PC-3 (cell line): ENCODE measurements around the gene SMG6. TPM values are rescaled to one million over a fixed set of nuclear protein-coding genes. Genes with fewer than 3 reads are reported as not detected.
A peak's percentile ranks its signal among the peaks of the same experiment; 100 is the strongest.

ENCODE experiments used
- ATAC-seq: fragments of 200-7000 bp; cut with Tn5 transposase; 2 replicates; pipeline ENCODE4 v1.9.1; 2020; ENCODE audit warnings: mild to moderate bottlenecking, moderate library complexity
- BruUV-seq: library from RNA; stranded (reverse); fragments of 400-500 nt; replicated peaks from 2 replicates; lab custom pipeline; 2021; lab: Mats Ljungman, UMichigan
- CTCF ChIA-PET: fragments of 300-600 bp; sonication (Branson Sonifier 250); formaldehyde crosslinking; loops from one replicate; lab custom pipeline; 2022; ENCODE audit warnings: antibody characterized with exemption; lab: Charles Lee
- POLR2A ChIA-PET: fragments of 300-600 bp; sonication (Branson Sonifier 250); formaldehyde crosslinking; loops from one replicate; lab custom pipeline; 2022; ENCODE audit warnings: antibody characterized with exemption; ENCODE audit not compliant: unreplicated experiment; lab: Charles Lee
- DNase-seq: peaks from one replicate; pipeline ENCODE4 v3.0.0-alpha.2; 2015
- H2AFZ ChIP-seq: fragments of 300-600 bp; sonication (generic); 2 replicates; pipeline ENCODE4 v1.6.0; 2016; ENCODE audit warnings: antibody characterized with exemption, low read length
- H3F3A ChIP-seq: fragments of 300-600 bp; sonication (generic); one replicate; pipeline ENCODE4 v1.6.0; 2017; ENCODE audit warnings: antibody characterized with exemption, low read length, control low read depth, mild to moderate bottlenecking; ENCODE audit not compliant: unreplicated experiment
- H3K27ac ChIP-seq: fragments of 300-600 bp; sonication (generic); 2 replicates; pipeline ENCODE4 v1.5.1; 2016; ENCODE audit warnings: mild to moderate bottlenecking, low read length
- H3K27me3 ChIP-seq: fragments of 300-600 bp; sonication (generic); 2 replicates; pipeline ENCODE4 v1.6.1; 2016; ENCODE audit warnings: low read length, mixed read lengths
- H3K36me3 ChIP-seq: fragments of 300-600 bp; sonication (generic); 2 replicates; pipeline ENCODE4 v1.6.1; 2016; ENCODE audit warnings: low read depth, mixed run types, low read length, mixed read lengths
- H3K4me1 ChIP-seq: fragments of 300-600 bp; sonication (generic); 2 replicates; pipeline ENCODE4 v1.5.1; 2016; ENCODE audit warnings: low read length; ENCODE audit not compliant: insufficient read depth
- H3K4me2 ChIP-seq: fragments of 300-600 bp; sonication (generic); 2 replicates; pipeline ENCODE4 v1.6.0; 2016; ENCODE audit warnings: low read length
- H3K4me3 ChIP-seq: fragments of 300-600 bp; sonication (generic); 2 replicates; pipeline ENCODE4 v1.5.1; 2016; ENCODE audit warnings: mild to moderate bottlenecking, low read length, mixed read lengths
- H3K79me2 ChIP-seq: fragments of 300-600 bp; sonication (generic); 2 replicates; pipeline ENCODE4 v1.6.1; 2017; ENCODE audit warnings: low read length, mixed read lengths
- H3K9ac ChIP-seq: fragments of 300-600 bp; sonication (generic); 2 replicates; pipeline ENCODE4 v1.6.0; 2016; ENCODE audit warnings: mild to moderate bottlenecking, low read length
- H3K9me2 ChIP-seq: fragments of 300-600 bp; sonication (generic); replicated peaks from 2 replicates; pipeline ENCODE4 v1.6.1; 2016; ENCODE audit warnings: mixed run types, low read length, mixed read lengths
- H3K9me3 ChIP-seq: fragments of 300-600 bp; sonication (generic); 2 replicates; pipeline ENCODE4 v1.6.1; 2016; ENCODE audit warnings: low read length, mixed read lengths
- H4K20me1 ChIP-seq: fragments of 300-600 bp; sonication (generic); 2 replicates; pipeline ENCODE4 v1.6.1; 2016; ENCODE audit warnings: low read length, mixed read lengths
- EZH2 ChIP-seq: fragments of 300-600 bp; sonication (generic); IDR thresholded peaks from one replicate; pipeline ENCODE4 v1.6.1; 2017; ENCODE audit warnings: antibody characterized with exemption, mild to moderate bottlenecking, low read length; ENCODE audit not compliant: unreplicated experiment
- EZH2phosphoT487 ChIP-seq: fragments of 300-600 bp; sonication (generic); IDR thresholded peaks from 2 replicates; pipeline ENCODE4 v1.6.1; 2018; ENCODE audit warnings: mild to moderate bottlenecking, antibody characterized with exemption, low read length, borderline replicate concordance
- intact Hi-C: fragments of 100-400 bp; cut with micrococcal nuclease; formaldehyde crosslinking; loops from 2 replicates; pipeline ENCODE4 v1.9.0; 2023
- total RNA-seq: library from RNA; depleted of rRNA; stranded (reverse); fragments of >200 nt; gene quantifications from 2 replicates; pipeline ENCODE4 v1.2.3, GENCODE V29; 2014
- TF ChIP-seq, protein P1 (sequence below): fragments of 300-600 bp; sonication (generic); conservative IDR thresholded peaks from 2 replicates; pipeline ENCODE4 v1.5.1; 2017; ENCODE audit warnings: antibody characterized with exemption, low read depth, mild to moderate bottlenecking, low read length

The SMG6 gene
- total RNA-seq, 1 experiment from 2014 or later: 13.4 TPM

DNA sequence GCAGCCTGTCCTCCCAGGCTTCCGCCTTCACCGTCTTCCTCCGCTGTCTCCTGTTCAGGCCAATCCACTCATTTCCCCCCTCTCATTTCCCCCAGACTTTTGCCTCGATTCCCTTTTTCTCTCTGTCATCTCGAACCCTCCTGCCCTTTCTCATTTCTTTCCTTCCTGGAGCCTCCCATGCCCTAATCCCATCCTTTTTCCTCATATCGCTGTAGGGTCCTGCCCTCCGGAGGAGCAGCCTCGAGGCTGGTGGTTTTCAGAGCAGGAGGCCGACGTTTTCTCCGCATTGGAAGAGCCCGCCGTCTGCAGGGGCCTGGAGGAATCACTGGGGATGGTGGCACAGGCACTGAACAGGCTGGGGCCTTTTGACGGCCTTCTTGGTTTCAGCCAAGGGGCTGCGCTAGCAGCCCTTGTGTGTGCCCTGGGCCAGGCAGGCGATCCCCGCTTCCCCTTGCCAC, 261.2 kb downstream of the SMG6 start:
- Histone ChIP-seq H3K9me3 (no peaks in the 10 kb centered on the region), H3K4me1 (peaks cover 25% of the 10 kb centered on the region), H3K4me3 (peak overlapping the region; percentile 90), H3K9me2 (no peaks in the 10 kb centered on the region), H3F3A (peaks cover 4% of the 10 kb centered on the region), H4K20me1 (no peaks in the 10 kb centered on the region), H3K27me3 (no peaks in the 10 kb centered on the region), H3K27ac (peak overlapping the region; percentile 55), H3K79me2 (peaks cover 15% of the 10 kb centered on the region), H3K4me2 (peak overlapping the region; percentile 99), H3K36me3 (peaks cover 7% of the 10 kb centered on the region; the same call in 1 of the 2 replicates), H3K9ac (peak overlapping the region; percentile 92), H2AFZ (peak overlapping the region; percentile 79)
- ATAC-seq (peak; percentile 13; the same call in 1 of the 2 replicates), DNase-seq (no peak)
- ChIA-PET POLR2A (no interaction called here), CTCF (no interaction called here)
- intact Hi-C loops: no loop called here
- TF ChIP-seq EZH2: no peak
- no peak for TF ChIP-seq EZH2phosphoT487
- TF ChIP-seq, protein P1, sequence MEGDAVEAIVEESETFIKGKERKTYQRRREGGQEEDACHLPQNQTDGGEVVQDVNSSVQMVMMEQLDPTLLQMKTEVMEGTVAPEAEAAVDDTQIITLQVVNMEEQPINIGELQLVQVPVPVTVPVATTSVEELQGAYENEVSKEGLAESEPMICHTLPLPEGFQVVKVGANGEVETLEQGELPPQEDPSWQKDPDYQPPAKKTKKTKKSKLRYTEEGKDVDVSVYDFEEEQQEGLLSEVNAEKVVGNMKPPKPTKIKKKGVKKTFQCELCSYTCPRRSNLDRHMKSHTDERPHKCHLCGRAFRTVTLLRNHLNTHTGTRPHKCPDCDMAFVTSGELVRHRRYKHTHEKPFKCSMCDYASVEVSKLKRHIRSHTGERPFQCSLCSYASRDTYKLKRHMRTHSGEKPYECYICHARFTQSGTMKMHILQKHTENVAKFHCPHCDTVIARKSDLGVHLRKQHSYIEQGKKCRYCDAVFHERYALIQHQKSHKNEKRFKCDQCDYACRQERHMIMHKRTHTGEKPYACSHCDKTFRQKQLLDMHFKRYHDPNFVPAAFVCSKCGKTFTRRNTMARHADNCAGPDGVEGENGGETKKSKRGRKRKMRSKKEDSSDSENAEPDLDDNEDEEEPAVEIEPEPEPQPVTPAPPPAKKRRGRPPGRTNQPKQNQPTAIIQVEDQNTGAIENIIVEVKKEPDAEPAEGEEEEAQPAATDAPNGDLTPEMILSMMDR: no peak
- no TSS peak for BruUV-seq

DNA sequence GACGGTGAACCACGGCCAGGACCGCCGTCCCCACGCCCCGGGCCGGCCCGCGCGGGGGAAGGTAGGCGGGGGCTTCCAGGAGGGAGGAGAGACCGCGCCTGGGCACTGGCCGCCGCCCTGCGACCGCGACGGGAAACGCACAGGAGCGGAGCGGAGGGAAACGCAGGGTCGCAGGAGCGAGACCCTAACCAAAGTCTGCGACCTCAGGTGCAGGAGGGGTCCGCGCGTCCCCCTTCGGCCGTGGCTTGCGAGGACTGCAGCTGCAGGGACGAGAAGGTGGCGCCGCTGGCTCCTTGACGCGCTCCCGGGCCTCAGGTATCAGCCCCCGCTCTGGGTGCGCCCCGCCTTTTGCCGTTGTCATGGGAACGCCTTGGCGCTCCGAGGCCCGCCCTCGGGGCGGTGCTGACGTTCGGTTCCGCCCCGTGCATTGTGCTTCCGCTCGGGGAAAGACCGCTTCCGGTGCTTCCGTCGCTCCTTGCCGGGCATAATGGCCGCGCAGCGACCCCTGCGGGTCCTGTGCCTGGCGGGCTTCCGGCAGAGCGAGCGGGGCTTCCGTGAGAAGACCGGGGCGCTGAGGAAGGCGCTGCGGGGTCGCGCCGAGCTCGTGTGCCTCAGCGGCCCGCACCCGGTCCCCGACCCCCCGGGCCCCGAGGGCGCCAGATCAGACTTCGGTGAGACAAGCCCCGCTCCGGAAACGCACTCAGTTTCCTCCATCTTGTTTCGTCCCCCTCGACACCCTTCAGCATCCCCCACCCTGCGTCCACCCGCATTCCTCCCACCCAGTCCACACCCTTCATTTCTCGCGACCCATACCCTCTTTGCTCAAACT, 261.8 kb downstream of the SMG6 start, which contains the start of gene OVCA2:
TSS of gene OVCA2 (plus strand) at position 462 of the 829 bp plus-strand sequence. CDS start at position 488, 26 bp downstream.
- H4K20me1 ChIP-seq: no peaks in the 10 kb centered on the region
- H3F3A ChIP-seq: peaks cover 4% of the 10 kb centered on the region
- H3K27ac ChIP-seq: peak within 1 kb of the TSS; percentile 55
- peak; percentile 95 for DNase-seq
- peaks cover 15% of the 10 kb centered on the region for H3K79me2 ChIP-seq
- H3K27me3 ChIP-seq: no peaks in the 10 kb centered on the region
- peak within 1 kb of the TSS; percentile 92 for H3K9ac ChIP-seq
- no peaks in the 10 kb centered on the region for H3K9me3 ChIP-seq
- BruUV-seq: no TSS peak
- POLR2A ChIA-PET: no interaction called here
- peak within 1 kb of the TSS; percentile 79 for H2AFZ ChIP-seq
- H3K4me1 ChIP-seq: peaks cover 25% of the 10 kb centered on the region
- CTCF ChIA-PET: no interaction called here
- peak within 1 kb of the TSS; percentile 99 for H3K4me2 ChIP-seq
- peak; percentile 84 for ATAC-seq
- intact Hi-C loops: no loop called here
- no peaks in the 10 kb centered on the region for H3K9me2 ChIP-seq
- peaks cover 8% of the 10 kb centered on the region; the same call in 1 of the 2 replicates for H3K36me3 ChIP-seq
- TF ChIP-seq, protein P1: peak; percentile 38
- no peak for TF ChIP-seq EZH2phosphoT487
- peak within 1 kb of the TSS; percentile 90 for H3K4me3 ChIP-seq
